HG03045 (cell line): Measurements from ENCODE around the gene PPP1R12A.

Experiments used
- ATAC-seq: cut with Tn5 transposase; IDR thresholded peaks from one replicate; pipeline ENCODE4 v1.9.1; 2021; ENCODE audit warnings: mild to moderate bottlenecking, moderate library complexity; ENCODE audit not compliant: unreplicated experiment

Gene PPP1R12A

GRCh38 chr12:79769860-79770485 is 164.9 kb downstream of the PPP1R12A start:
- no peak for ATAC-seq

- no peak for ATAC-seq
These were observed 165.6 kb downstream of the PPP1R12A start for GRCh38 chr12:79769189-79769859.

- ATAC-seq = no peak
These were observed 168.0 kb downstream of the PPP1R12A start for GRCh38 chr12:79766705-79767464.

GRCh38 chr12:79765157-79765556 is 169.7 kb downstream of the PPP1R12A start:
- ATAC-seq = no peak

- ATAC-seq = no peak
These were observed 170.3 kb downstream of the PPP1R12A start for GRCh38 chr12:79764641-79765040.

- ATAC-seq = no peak
These were observed 171.0 kb downstream of the PPP1R12A start for GRCh38 chr12:79763766-79764452.

- ATAC-seq = no peak
These were observed 173.6 kb downstream of the PPP1R12A start for GRCh38 chr12:79761341-79761740.

- ATAC-seq = no peak
These were observed 187.6 kb downstream of the PPP1R12A start for GRCh38 chr12:79747274-79747673.

- peak; percentile 81 for ATAC-seq
These were observed 196.8 kb downstream of the PPP1R12A start for GRCh38 chr12:79737875-79738718.

GRCh38 chr12:79732638-79733037 is 202.3 kb downstream of the PPP1R12A start:
- ATAC-seq = no peak

- no peak for ATAC-seq
These were observed 208.9 kb downstream of the PPP1R12A start for GRCh38 chr12:79725987-79726386.
